Fibroblast of pulmonary artery (primary cell): ENCODE results near the gene IFT43.

ENCODE experiments used
- DNase-seq: peaks from one replicate; pipeline ENCODE4 v3.0.0-alpha.2; 2010; ENCODE audit warnings: low read depth
- H3K4me3 ChIP-seq: replicated peaks from 2 replicates; pipeline ENCODE4 v1.5.1; 2011; ENCODE audit warnings: low read depth, mild to moderate bottlenecking, control low read depth, low read length, moderate library complexity
- CTCF ChIP-seq: IDR thresholded peaks from 2 replicates; pipeline ENCODE4 v1.5.1; 2011; ENCODE audit warnings: mild to moderate bottlenecking, control low read depth, low read length, inconsistent platforms; ENCODE audit errors: missing control alignments

The IFT43 gene

GRCh38 chr14:75970989-75971388 lies 14.6 kb upstream of the IFT43 start:
- H3K4me3 ChIP-seq, result no peak overlapping the region
- DNase-seq, result no peak
- no peak for TF ChIP-seq CTCF

DNA sequence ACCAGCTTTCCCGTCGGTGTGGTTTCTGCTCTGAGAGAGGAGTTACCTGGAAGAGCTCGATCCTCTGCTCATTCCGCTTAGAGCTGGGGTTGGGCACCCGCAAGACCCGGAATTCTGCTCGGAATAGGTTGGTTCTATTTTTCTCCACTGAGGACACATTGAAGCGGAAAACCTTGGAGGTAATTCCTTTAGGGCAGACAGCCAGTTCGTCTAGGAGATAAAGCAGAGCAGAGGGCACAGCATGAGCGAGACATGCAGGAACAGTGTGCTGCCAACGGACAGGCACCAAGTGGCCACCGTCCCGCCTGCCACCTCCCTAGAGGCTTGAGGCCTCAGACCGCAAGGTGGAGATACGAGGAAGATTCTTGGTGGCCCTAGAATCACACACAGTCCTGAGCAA lies 14.1 kb upstream of the IFT43 start:
- no peak overlapping the region for H3K4me3 ChIP-seq
- no peak for TF ChIP-seq CTCF
- no peak for DNase-seq

- no peak overlapping the region for H3K4me3 ChIP-seq
- DNase-seq, result no peak
- TF ChIP-seq CTCF, result no peak
Observed at GRCh38 chr14:75972801-75973421, 12.7 kb upstream of the IFT43 start.

DNA sequence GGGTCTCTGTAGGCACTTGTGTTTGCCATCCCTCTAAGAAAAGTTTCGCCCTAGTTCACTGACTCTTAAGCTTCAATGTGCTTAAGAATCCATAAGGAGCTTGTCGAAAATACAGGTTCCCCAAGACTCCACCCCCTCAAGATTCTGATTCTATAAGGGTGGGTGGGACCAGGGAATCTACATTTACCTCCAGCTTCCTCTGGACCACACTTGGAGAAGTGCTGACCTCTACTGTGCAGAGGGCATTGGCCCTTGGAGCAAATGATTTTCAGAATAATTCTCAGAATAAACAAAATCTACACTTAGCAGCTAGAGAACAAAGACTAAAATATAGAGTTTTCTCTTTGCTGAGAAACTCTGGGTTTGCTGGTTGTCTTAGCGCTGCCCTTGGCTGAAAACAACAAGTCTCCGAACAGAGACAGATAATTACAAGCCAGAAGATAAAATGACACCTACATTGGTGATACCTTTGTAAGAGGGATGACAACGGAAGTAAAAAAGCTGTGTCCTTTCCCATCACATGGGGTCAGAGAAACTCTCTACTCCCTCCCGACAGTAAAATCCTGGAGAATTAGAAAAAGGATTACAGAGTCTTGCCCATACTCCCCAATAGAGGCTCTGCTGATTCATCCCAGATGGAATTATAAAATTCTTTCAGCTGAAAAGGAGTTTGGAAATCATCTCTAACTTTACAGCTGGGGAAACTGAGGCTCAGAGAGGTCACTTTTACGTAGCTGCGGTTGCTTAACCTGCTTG lies 8.6 kb upstream of the IFT43 start:
- no peak for DNase-seq
- no peak overlapping the region for H3K4me3 ChIP-seq
- no peak for TF ChIP-seq CTCF

- no peak for TF ChIP-seq CTCF
- no peak for DNase-seq
- H3K4me3 ChIP-seq, result no peak overlapping the region
Observed at GRCh38 chr14:75977582-75977943, 8.0 kb upstream of the IFT43 start.

GRCh38 chr14:75978249-75978731 lies 7.3 kb upstream of the IFT43 start:
- DNase-seq, result no peak
- no peak for TF ChIP-seq CTCF
- H3K4me3 ChIP-seq, result no peak overlapping the region
